ENCODE data around the gene ADD1.
A peak's percentile ranks its signal among the peaks of the same experiment; 100 is the strongest.

The ADD1 gene

DNA sequence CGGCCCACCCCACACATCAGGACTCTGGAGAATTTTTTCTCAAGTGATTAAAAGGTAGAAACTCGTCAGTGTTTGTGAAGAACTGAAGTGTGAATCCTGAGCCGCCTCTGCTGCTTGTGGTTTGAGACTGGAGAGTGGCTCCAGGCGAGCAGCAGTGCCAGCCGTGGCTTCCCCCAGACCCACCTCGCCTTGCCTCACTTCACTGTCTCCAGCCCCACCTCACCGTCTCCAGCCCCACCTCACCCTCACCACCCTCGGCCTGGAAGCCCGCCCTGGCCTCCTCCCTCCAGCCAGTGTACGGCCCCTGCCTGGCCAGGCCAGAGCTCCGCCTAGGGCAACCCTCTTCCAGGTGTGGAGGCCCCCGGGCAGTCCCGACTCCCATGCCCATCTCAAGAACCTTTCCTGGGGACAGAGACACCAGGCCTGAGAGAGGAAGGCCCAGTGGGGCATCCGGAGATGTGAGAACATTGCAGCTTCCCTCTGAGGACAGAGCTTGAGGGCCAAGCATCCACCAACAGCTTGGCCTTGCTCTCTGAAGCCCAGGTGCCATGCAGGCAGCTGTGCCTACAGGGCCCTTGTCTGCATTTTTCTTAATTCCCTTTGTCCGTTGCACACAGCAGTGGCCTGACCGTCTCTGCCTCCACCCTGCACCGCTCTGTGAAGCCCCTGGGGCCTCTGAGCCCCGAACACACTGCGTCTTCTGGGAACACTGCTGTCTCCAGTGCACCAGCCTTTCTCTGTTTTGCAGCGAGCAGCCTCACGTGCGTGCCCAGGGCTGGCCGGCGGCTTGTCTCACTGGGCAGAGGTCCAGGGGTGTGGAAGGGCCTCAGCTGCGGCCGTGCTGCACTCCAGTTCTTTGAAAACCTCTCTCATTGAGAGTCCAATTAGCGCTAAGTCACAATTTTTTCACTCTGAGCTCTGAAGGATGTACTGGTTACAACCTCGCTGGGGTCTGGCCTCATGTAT is 37.0 kb upstream of the ADD1 start:
- Histone ChIP-seq H3K4me3 (ENCODE audit: low read length in 2 of 2) (peak overlapping the region; percentile 26 to 28), H3K4me1 (ENCODE audit: control insufficient read depth in 2 of 2, insufficient read depth in 2 of 2, low read length in 2 of 2) (peaks cover 55 to 72% of the 10 kb centered on the region in 2 donors), H3K36me3 (ENCODE audit: control insufficient read depth in 2 of 2, insufficient read depth in 2 of 2, low read length in 2 of 2) (no peaks in the 10 kb centered on the region), H3K27ac (ENCODE audit: low read depth in 2 of 2, low read length in 2 of 2) (peak overlapping the region; percentile 89 to 92), H3K9ac (ENCODE audit: low read depth in 1 of 2, low read length in 2 of 2) (peak overlapping the region; percentile 44 to 84), H3K9me3 (ENCODE audit: control insufficient read depth in 2 of 2, low read length in 2 of 2) (no peaks in the 10 kb centered on the region), H3K27me3 (ENCODE audit: control insufficient read depth in 2 of 2, insufficient read depth in 2 of 2, low read length in 2 of 2) (no peaks in the 10 kb centered on the region)

GRCh38 chr4:2807571-2807970 is 36.1 kb upstream of the ADD1 start:
- Histone ChIP-seq H3K9me3 (ENCODE audit: control insufficient read depth in 2 of 2, low read length in 2 of 2) (no peaks in the 10 kb centered on the region), H3K36me3 (ENCODE audit: control insufficient read depth in 2 of 2, insufficient read depth in 2 of 2, low read length in 2 of 2) (no peaks in the 10 kb centered on the region), H3K4me1 (ENCODE audit: control insufficient read depth in 2 of 2, insufficient read depth in 2 of 2, low read length in 2 of 2) (peaks cover 62 to 72% of the 10 kb centered on the region in 2 donors), H3K4me3 (ENCODE audit: low read length in 2 of 2) (no peak overlapping the region), H3K27ac (ENCODE audit: low read depth in 2 of 2, low read length in 2 of 2) (peak overlapping the region in 1 of 2 donors; percentile 92), H3K9ac (ENCODE audit: low read depth in 1 of 2, low read length in 2 of 2) (peak overlapping the region; percentile 44 to 84), H3K27me3 (ENCODE audit: control insufficient read depth in 2 of 2, insufficient read depth in 2 of 2, low read length in 2 of 2) (no peaks in the 10 kb centered on the region)

DNA sequence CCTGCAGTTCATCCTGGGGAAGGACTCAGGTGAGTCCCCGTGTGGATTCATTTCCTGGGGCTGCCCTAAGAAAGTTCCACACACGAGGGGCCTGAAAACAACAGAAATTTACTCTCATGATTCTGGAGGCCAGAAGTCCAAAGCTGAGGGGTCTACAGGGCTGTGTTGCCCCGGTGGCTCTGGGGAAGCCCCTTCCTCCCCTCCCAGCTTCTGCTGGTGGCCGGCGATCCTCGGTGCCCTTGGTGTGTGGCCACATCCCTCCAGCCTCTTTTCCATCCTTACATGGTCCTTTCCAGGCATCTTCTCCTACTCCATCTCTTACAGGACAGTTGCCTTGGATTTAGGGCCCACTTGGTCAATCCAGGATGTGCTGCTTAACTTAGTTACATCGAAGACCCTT is 35.6 kb upstream of the ADD1 start:
- Histone ChIP-seq H3K9ac (ENCODE audit: low read depth in 1 of 2, low read length in 2 of 2) (no peak overlapping the region), H3K4me3 (ENCODE audit: low read length in 2 of 2) (no peak overlapping the region), H3K9me3 (ENCODE audit: control insufficient read depth in 2 of 2, low read length in 2 of 2) (no peaks in the 10 kb centered on the region), H3K27me3 (ENCODE audit: control insufficient read depth in 2 of 2, insufficient read depth in 2 of 2, low read length in 2 of 2) (no peaks in the 10 kb centered on the region), H3K36me3 (ENCODE audit: control insufficient read depth in 2 of 2, insufficient read depth in 2 of 2, low read length in 2 of 2) (no peaks in the 10 kb centered on the region), H3K4me1 (ENCODE audit: control insufficient read depth in 2 of 2, insufficient read depth in 2 of 2, low read length in 2 of 2) (peaks cover 62 to 69% of the 10 kb centered on the region in 2 donors), H3K27ac (ENCODE audit: low read depth in 2 of 2, low read length in 2 of 2) (no peak overlapping the region)

- H3K4me3 ChIP-seq (ENCODE audit: low read length in 2 of 2), result no peak overlapping the region
- H3K27me3 ChIP-seq (ENCODE audit: control insufficient read depth in 2 of 2, insufficient read depth in 2 of 2, low read length in 2 of 2), result no peaks in the 10 kb centered on the region
- no peaks in the 10 kb centered on the region for H3K36me3 ChIP-seq (ENCODE audit: control insufficient read depth in 2 of 2, insufficient read depth in 2 of 2, low read length in 2 of 2)
- H3K27ac ChIP-seq (ENCODE audit: low read depth in 2 of 2, low read length in 2 of 2), result no peak overlapping the region
- no peak overlapping the region for H3K9ac ChIP-seq (ENCODE audit: low read depth in 1 of 2, low read length in 2 of 2)
- H3K4me1 ChIP-seq (ENCODE audit: control insufficient read depth in 2 of 2, insufficient read depth in 2 of 2, low read length in 2 of 2), result peaks cover 55 to 59% of the 10 kb centered on the region in 2 donors
- no peaks in the 10 kb centered on the region for H3K9me3 ChIP-seq (ENCODE audit: control insufficient read depth in 2 of 2, low read length in 2 of 2)
Observed at GRCh38 chr4:2809610-2810180, 33.9 kb upstream of the ADD1 start.

DNA sequence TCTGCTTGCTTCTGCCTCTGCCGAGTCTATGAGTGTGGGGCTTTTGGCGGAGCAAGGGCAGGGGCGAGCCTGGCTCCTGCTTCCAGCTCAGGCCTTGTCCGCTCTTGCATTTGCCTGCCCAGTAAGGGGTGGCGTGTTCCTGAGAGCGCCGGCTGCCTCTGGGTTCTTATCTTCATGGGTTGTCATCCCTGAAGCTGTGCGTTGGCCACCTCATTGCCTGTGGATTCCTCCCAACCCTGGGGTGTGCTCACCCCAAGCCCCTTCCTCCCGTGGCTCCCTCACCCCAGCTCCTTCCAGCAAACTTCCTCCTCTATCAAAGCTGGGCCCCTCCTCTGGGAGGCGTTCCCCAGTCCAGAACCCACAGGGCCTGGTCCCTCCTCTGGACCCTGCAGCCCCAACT is 33.3 kb upstream of the ADD1 start:
- Histone ChIP-seq H3K27ac (ENCODE audit: low read depth in 2 of 2, low read length in 2 of 2) (peak overlapping the region in 1 of 2 donors; percentile 77), H3K36me3 (ENCODE audit: control insufficient read depth in 2 of 2, insufficient read depth in 2 of 2, low read length in 2 of 2) (no peaks in the 10 kb centered on the region), H3K27me3 (ENCODE audit: control insufficient read depth in 2 of 2, insufficient read depth in 2 of 2, low read length in 2 of 2) (no peaks in the 10 kb centered on the region), H3K4me1 (ENCODE audit: control insufficient read depth in 2 of 2, insufficient read depth in 2 of 2, low read length in 2 of 2) (peaks cover 48 to 52% of the 10 kb centered on the region in 2 donors), H3K4me3 (ENCODE audit: low read length in 2 of 2) (no peak overlapping the region), H3K9me3 (ENCODE audit: control insufficient read depth in 2 of 2, low read length in 2 of 2) (no peaks in the 10 kb centered on the region), H3K9ac (ENCODE audit: low read depth in 1 of 2, low read length in 2 of 2) (peak overlapping the region in 1 of 2 donors; percentile 24)

DNA sequence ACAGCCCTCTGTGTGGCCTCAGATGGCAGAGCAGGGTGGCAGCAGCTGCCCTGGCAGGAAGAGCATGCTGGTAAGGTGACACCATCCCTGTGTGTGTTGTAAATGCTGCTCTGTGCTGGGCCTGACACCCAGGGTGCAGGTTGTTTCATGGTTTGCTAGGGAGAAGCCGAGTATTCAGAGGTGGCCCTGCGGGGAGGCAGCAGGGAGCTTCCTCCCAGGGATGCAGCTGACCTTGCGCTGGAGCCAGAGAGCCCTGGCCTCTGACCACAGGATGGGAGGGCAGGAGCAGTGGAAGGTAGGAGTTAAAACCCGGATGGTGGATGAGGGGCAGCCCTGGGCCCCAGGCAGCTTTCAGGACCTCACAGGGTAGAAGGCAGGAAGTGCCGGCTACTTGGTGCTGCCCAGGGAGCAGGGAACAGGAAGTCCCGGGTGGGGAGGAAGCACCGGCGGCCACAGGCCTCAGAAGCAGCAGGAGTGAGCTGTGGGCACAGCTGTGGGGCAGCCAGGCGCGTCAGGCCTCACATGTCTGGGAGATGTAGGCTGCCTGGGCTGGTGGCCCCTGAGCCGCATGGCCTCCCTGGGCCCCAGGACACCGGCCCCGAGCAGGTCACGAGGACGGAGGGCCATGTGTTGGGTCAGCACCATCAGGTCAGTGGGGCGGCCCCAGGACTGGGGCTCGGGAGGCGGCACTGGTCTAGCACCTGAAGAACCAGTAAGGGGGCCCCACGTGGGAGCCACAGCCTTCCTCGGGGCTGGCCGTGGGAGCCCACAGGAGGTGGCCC is 31.6 kb upstream of the ADD1 start:
- peaks cover 32 to 37% of the 10 kb centered on the region in 2 donors for H3K4me1 ChIP-seq (ENCODE audit: control insufficient read depth in 2 of 2, insufficient read depth in 2 of 2, low read length in 2 of 2)
- peak overlapping the region; percentile 44 to 62 for H3K4me3 ChIP-seq (ENCODE audit: low read length in 2 of 2)
- H3K27ac ChIP-seq (ENCODE audit: low read depth in 2 of 2, low read length in 2 of 2), result peak overlapping the region; percentile 69 to 77
- peak overlapping the region; percentile 27 to 64 for H3K9ac ChIP-seq (ENCODE audit: low read depth in 1 of 2, low read length in 2 of 2)
- no peaks in the 10 kb centered on the region for H3K36me3 ChIP-seq (ENCODE audit: control insufficient read depth in 2 of 2, insufficient read depth in 2 of 2, low read length in 2 of 2)
- no peaks in the 10 kb centered on the region for H3K27me3 ChIP-seq (ENCODE audit: control insufficient read depth in 2 of 2, insufficient read depth in 2 of 2, low read length in 2 of 2)
- no peaks in the 10 kb centered on the region for H3K9me3 ChIP-seq (ENCODE audit: control insufficient read depth in 2 of 2, low read length in 2 of 2)

GRCh38 chr4:2812612-2813354 is 30.9 kb upstream of the ADD1 start:
- Histone ChIP-seq H3K9ac (ENCODE audit: low read depth in 1 of 2, low read length in 2 of 2) (peak overlapping the region; percentile 24 to 34), H3K36me3 (ENCODE audit: control insufficient read depth in 2 of 2, insufficient read depth in 2 of 2, low read length in 2 of 2) (no peaks in the 10 kb centered on the region), H3K4me1 (ENCODE audit: control insufficient read depth in 2 of 2, insufficient read depth in 2 of 2, low read length in 2 of 2) (peaks cover 31 to 36% of the 10 kb centered on the region in 2 donors), H3K4me3 (ENCODE audit: low read length in 2 of 2) (peak overlapping the region; percentile 35 to 70), H3K9me3 (ENCODE audit: control insufficient read depth in 2 of 2, low read length in 2 of 2) (no peaks in the 10 kb centered on the region), H3K27ac (ENCODE audit: low read depth in 2 of 2, low read length in 2 of 2) (peak overlapping the region; percentile 69 to 77), H3K27me3 (ENCODE audit: control insufficient read depth in 2 of 2, insufficient read depth in 2 of 2, low read length in 2 of 2) (no peaks in the 10 kb centered on the region)

DNA sequence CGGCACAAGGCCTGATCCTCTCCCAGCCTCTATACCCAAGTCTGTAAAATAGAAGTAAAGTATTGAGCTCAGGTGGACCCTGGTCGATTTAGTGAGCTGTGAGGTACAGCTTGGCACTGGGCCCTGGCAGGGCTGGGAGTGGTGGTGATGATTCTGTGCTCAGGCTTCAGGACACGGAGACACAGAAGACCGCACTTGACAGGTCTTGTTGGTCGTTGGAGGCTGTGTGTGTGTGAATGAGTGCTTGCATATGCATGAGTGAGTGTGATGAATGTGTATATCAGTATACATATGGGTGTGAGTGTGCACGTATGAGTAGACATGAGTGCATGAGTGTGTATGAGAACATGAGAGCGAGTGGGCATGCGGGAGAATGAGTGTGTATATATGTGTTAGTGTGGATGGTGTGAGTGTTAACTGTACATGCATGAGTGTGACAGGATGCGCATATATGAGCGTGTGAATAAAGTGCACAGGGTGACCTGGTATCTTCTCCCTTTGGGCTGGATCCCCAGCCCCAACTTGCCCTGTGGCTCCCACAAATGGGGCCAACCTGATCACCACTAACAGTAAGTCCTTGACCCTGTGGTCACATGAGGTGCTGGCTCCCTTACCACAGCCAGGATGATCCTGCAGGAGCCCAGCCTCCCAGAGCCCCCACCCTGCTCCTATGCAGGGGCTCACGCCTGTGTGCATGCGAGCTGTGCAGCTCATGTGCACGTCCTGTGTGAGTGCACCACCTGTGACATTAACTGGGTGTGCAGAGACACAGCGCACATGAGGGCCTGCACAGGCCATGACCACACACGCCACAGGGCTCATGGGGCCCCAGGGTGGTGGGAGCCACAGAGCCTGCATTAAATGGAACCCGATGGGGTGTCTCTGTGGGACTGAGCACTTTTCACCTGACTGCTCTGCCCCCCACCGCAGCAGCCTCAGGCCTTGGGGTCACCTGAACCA is 29.9 kb upstream of the ADD1 start:
- Histone ChIP-seq H3K4me1 (ENCODE audit: control insufficient read depth in 2 of 2, insufficient read depth in 2 of 2, low read length in 2 of 2) (peaks cover 29 to 30% of the 10 kb centered on the region in 2 donors), H3K9ac (ENCODE audit: low read depth in 1 of 2, low read length in 2 of 2) (peak overlapping the region in 1 of 2 donors; percentile 20), H3K4me3 (ENCODE audit: low read length in 2 of 2) (peak overlapping the region; percentile 35 to 70), H3K27ac (ENCODE audit: low read depth in 2 of 2, low read length in 2 of 2) (no peak overlapping the region), H3K27me3 (ENCODE audit: control insufficient read depth in 2 of 2, insufficient read depth in 2 of 2, low read length in 2 of 2) (no peaks in the 10 kb centered on the region), H3K9me3 (ENCODE audit: control insufficient read depth in 2 of 2, low read length in 2 of 2) (no peaks in the 10 kb centered on the region), H3K36me3 (ENCODE audit: control insufficient read depth in 2 of 2, insufficient read depth in 2 of 2, low read length in 2 of 2) (no peaks in the 10 kb centered on the region)
